22Rv1 (cell line): ENCODE results near the gene PAX6.

Experiments used
- H3K27ac ChIP-seq: fragments of 450-650 bp; 2 replicates; pipeline ENCODE4 v1.5.1; 2017
- CTCF ChIP-seq: fragments of 450-650 bp; IDR thresholded peaks from 2 replicates; pipeline ENCODE4 v1.5.1; 2017; ENCODE audit warnings: mild to moderate bottlenecking
- ZFX ChIP-seq: fragments of 450-650 bp; IDR thresholded peaks from 2 replicates; pipeline ENCODE4 v1.6.1; 2017; ENCODE audit warnings: antibody characterized with exemption, borderline replicate concordance

The PAX6 gene

GRCh38 chr11:31818874-31819331, 7.8 kb upstream of the PAX6 start:
- H3K27ac ChIP-seq = no peak overlapping the region
- no peak for TF ChIP-seq CTCF
- no peak for TF ChIP-seq ZFX

- no peak overlapping the region for H3K27ac ChIP-seq
- TF ChIP-seq ZFX (no peak), CTCF (no peak)
Measured at GRCh38 chr11:31818425-31818755, 7.3 kb upstream of the PAX6 start.

DNA sequence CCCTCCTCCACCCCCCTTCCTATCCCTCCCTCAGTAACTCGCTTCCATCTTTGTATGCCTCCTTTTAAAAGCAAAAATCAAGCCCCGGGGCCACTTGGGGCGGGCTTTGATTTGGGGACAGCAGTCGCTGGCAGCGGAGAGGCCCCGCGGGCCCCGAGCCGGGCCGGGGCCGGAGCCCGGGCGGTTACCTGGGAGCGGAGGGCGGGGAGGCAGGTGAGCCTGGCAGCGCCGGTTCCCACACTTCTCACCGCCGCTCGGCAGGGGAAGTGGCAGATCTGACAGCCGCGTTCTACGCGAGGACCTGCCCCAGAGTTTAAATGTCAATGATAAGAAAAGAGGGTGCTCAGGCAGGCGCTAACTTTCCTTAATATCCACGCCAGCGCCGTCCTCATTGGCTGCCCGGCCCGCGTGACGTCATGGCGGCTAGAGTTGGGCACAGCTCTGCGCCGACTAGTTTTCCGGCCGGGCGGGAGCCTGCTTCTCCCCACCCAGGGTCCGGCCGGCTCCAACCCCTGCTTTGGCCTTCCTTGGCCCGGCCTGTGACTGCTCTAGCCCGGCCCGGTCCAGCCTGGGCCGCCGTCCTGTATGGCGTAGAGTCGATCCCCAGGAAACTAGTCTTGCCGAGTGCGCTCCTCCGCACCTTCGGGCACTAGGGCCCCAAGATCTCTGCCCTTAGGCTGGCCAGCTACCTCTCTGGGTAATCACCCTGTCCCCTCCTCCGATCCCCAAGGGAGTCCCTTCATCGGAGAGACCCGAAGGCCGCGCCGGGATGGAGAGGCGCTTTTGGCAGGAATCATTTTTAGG, 6.7 kb upstream of the PAX6 start:
- no peak overlapping the region for H3K27ac ChIP-seq
- TF ChIP-seq CTCF (no peak), ZFX (no peak)

DNA sequence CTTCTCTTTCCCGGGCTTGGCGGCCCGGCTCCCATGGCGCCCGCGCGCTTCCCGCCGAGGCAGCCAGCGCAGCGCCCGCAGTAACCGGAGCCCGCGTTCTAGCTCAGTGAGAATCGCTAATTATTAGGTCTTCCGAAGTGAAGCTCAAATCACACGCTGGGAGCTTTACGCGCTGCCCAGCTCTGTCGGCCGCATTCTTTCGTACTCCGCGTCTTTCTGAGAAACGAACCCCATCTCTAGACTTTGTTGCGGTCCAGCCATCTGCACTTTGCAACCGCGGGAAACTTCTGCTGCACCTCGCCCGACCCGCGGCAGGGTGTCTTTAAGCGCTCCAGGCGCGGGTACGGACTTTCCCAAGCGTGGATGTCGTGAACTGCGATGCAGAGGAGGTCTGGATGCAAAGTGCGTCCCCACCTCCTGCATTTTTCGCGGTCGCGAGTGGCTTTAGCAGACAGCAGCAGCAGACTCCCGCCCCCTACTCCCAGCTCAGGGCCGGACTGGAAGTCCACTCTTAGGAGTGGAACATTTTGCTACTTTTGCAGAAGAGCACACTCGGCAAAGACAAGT, 6.0 kb upstream of the PAX6 start:
- TF ChIP-seq ZFX = no peak
- no peak for TF ChIP-seq CTCF
- H3K27ac ChIP-seq = no peak overlapping the region

- no peak overlapping the region for H3K27ac ChIP-seq
- TF ChIP-seq CTCF (no peak), ZFX (no peak)
Measured at GRCh38 chr11:31816468-31817053, 5.4 kb upstream of the PAX6 start.

DNA sequence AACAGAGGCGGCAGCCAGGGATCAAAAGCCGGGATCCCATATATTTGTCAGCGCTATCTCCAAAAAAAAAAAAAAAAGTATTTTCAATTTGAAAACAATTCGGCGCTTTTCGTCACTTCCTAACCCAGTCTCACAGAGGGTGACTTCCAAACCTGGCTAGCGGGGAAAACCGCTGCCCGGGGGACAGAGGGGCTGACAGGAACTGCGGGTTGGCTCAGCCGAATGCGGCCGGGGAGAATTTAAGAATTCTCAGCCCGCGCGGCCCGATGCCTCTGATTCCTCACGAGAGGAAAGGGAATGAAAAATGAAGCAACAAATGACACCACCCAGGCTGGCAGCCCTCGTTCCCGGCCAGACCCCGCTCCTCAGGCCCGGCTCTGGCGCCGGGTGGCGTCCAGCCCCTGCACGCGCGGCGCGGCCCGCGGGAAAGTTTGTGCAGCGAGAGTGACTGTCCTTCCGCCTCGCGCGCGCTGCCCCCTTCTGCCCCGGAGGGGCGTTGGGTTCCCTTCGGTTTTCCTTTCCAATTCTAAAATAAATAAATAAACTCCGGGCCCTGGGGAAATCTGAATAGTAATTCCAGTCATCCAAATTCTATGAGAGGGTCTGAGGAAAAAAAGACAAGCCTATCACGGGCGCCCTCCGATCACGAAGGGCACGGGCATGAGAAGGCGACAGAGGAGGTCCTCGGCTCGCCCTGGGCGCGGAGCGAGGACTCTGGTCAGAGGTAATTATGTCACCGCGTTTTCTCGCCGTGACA, 4.8 kb upstream of the PAX6 start:
- TF ChIP-seq CTCF (no peak; the same call in 1 of the 2 replicates), ZFX (no peak)
- H3K27ac ChIP-seq = no peak overlapping the region
